Stomach (tissue), 4 donors: ENCODE measurements around the gene SLC24A3.

ENCODE experiments used
- EP300 ChIP-seq: sonication (generic); formaldehyde crosslinking; IDR thresholded peaks from one replicate; pipeline ENCODE4 v1.6.1; 2017; ENCODE audit warnings: antibody characterized with exemption
- POLR2A ChIP-seq, 4 donors: fragments of 450-650 bp; IDR thresholded peaks; one replicate each; pipeline ENCODE4 v1.6.1; 2016; ENCODE audit warnings: antibody characterized with exemption in 4 of 4, control low read depth in 2 of 4, mild to moderate bottlenecking in 1 of 4, moderate library complexity in 1 of 4
- TF ChIP-seq, protein P1 (sequence below), 7 experiments: fragments of 450-650 bp in 4 of 7; fragments of 200-600 bp in 3 of 7; sonication (generic) in 3 of 7; IDR thresholded peaks; one replicate each; pipeline ENCODE4 v1.5.1; 2016 to 2019; ENCODE audit warnings: antibody characterized with exemption in 7 of 7, control low read depth in 2 of 7, mild to moderate bottlenecking in 1 of 7

DNA sequence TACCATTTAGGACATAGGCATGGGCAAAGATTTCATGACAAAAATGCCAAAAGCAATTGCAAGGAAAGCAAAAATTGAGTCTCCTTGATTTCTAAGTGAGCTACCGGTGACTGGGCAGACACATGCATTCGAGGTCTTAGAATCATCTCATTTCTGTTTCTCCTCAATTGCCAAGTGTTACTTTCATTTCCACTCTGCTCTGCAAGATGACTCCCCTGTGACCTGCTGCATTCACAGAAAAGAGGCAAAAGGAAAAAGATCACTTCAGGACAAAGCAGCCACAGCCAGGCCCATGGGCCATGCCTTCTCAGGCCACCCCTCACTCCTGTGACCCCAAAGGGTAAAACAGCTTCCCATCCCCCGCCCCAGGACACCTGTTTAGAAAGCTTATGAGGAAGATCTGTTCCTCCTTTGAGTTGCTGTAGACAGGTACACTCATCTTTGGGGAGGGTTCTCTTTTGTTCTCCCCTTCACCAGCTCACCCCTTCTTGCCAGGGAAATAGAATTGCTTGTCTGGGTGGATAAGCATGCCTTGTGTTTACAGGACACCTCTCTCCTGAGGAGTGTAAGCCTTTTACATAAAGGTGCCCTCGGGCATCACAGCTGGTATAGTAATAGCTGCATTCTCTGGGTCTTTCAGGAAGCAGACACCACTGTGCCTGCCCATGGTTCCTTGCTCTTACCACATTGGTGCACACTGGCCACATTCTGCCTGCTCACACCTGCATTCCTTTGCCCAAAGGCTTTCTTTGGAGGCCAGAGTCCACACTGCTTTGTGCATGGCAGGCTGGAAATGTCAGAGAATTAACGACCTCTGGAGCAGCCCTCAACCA lies 105.0 kb downstream of the SLC24A3 start:
- TF ChIP-seq, protein P1, sequence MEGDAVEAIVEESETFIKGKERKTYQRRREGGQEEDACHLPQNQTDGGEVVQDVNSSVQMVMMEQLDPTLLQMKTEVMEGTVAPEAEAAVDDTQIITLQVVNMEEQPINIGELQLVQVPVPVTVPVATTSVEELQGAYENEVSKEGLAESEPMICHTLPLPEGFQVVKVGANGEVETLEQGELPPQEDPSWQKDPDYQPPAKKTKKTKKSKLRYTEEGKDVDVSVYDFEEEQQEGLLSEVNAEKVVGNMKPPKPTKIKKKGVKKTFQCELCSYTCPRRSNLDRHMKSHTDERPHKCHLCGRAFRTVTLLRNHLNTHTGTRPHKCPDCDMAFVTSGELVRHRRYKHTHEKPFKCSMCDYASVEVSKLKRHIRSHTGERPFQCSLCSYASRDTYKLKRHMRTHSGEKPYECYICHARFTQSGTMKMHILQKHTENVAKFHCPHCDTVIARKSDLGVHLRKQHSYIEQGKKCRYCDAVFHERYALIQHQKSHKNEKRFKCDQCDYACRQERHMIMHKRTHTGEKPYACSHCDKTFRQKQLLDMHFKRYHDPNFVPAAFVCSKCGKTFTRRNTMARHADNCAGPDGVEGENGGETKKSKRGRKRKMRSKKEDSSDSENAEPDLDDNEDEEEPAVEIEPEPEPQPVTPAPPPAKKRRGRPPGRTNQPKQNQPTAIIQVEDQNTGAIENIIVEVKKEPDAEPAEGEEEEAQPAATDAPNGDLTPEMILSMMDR (IDR thresholded peaks at IDR 0.05) = no peak
- TF ChIP-seq POLR2A (IDR thresholded peaks at IDR 0.05) (no peak), EP300 (no peak)
